HG03457 (cell line): ENCODE data around the gene SEC14L3.

Experiments
- ATAC-seq: cut with Tn5 transposase; IDR thresholded peaks from one replicate; pipeline ENCODE4 v1.9.1; 2021; ENCODE audit warnings: moderate number of reproducible peaks; ENCODE audit not compliant: unreplicated experiment

Gene SEC14L3

DNA sequence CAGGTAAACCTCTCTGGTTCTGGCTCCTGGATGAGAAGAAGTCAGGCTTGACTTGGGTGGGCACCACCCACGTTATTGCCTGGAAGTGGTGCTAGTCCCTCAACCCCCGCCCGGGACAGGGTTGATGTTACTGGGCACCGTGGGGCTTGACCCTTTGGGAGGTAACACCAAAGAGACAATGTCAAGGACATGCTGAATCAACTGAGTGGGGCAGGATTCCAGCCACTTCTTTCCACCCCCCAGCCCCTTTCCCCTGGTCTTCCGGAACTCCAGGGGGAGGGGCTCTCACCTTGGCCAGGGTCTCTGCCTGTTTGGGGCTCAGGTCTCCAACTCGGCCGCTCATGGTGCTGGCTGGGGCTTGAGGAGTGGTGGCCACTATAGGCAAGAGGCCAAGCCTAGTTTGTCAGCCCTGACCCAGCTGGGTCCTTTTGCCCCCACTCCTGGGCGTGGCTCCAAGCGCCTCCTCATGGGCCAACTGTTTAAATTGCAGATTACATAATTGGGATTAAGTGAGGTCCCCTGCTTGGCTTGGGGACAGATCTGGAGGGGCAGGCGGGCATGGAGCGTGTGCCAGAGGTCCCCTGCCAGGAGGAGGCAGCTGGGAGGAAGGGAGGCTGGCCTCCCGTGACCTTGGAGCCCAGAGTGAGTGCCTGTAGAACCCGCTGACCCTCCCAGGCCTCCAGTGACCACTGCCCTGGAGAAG, at the start of gene SEC14L3:
SEC14L3 (minus strand) TSS at position 402 of the 703 bp plus-strand sequence; CDS start at position 343, 59 bp downstream.
- no peak for ATAC-seq

DNA sequence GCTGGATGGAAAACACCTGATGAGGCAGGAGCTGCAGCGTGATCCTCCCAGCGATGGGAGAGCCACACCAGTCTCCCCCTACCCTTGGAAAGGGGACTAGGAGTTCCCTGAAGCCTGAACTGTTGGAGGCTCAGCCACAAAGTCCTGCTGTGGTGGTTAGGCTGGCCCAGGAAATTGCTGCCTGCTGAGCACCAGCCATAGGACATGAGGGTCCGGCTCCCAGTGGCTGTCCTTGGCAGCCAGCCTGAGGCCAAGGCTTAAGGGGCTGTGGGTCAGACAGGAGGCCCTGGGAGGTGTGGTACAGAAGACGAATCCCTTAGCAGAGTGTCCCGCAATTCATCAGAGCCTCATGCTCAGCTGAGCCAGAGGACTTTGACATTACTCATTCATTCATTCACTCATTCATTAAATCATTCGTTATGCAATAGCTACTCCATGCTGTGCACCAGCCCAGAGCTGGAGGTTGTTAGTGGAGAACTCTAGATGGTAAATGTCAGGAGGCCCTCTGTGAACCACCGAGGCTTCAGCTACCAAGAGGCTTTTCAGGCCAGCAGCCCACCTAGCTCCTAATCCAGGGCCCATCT, 48.1 kb upstream of the SEC14L3 start:
- ATAC-seq, result no peak

DNA sequence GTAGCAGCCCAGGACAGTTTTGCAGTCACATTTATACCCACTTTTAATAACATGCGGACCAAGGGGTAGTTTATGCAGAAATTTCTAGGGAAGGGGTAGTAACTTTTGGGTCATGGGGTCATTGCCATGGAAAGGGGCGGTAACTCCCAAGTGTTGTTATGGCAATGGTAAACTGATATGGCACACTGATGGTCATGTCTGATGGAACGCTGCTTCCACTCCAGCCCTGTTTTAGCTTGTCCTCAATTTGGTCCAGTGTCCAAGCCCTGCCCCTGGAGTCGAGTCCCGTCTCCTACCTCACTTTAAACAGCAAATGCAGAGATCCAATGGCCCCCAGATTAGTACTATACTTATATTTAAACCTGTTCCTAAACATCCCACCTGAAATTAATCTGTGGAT, 44.9 kb upstream of the SEC14L3 start:
- no peak for ATAC-seq

DNA sequence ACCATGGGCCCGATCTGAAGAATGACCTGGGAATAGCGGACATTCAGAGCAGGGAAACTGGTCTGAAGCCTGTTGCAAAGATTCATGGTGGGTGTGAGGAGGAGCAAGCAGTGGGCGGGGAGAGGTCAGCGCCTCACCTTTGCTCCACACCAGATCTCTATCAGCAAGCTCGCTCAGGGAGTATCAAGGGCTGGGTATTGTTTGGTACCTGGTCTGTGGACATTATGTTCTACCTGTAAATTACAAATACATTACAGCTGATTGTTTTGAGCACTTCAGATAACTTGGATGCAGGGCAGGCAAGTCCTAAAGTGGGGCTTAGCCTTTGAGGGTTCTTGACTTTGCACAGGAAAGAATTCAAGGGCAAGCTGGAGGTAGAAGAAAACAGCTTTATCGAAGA, 44.5 kb upstream of the SEC14L3 start:
- no peak for ATAC-seq

DNA sequence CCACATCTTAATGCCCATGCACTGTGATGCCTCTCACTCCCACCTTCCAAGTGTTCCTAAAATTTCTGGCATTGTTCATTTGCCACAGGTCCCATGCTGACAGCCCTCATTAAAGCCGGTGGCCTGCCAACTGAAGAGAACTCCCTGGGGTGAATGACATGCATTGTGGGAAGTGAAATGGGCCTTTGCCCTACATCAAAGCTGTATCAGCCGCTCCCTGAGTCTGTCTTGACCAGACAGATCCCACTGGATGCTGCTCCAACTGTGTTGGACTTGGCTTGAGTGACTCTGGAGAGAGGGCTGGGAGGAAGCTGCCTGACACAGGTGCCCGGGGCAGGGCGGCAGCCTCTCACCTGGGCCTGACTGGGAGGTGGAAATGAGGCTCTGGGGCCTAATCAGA, 42.4 kb upstream of the SEC14L3 start:
- no peak for ATAC-seq

DNA sequence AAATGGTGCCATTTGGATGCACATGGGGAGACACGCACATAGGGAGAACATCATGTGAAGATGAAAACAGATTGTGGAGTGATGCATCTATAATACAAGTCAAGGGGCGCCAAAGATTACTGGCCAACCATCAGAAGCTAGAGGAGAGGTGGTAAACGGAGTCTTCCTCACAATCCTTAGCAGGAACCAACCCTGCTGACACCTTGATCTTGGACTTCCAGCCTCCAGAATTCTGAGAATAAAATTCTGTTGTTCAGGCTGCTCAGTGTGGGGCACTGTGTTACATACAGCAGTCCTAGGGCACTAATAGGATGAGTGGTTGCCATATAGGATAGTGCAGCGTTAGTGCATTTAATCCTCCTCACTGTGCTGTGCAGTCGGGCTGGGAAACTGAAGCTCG, 41.6 kb upstream of the SEC14L3 start:
- no peak for ATAC-seq

DNA sequence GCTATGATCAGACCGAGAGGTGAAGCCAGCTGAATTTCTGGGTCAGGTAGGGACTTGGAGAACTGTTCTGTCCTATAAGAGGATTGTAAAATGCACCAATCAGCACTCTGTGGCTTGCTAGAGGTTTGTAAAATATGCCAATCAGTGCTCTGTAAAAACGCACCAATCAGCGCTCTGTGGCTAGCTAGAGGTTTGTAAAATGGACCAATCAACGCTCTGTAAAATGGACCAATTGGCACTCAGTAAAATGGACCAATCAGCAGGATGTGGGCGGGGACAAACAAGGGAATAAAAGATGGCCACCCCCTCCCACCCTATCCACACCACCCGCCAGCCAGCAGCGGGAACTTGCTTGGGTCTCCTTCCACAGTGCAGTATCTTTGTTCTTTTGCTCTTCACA, 40.1 kb upstream of the SEC14L3 start:
- ATAC-seq, result no peak

DNA sequence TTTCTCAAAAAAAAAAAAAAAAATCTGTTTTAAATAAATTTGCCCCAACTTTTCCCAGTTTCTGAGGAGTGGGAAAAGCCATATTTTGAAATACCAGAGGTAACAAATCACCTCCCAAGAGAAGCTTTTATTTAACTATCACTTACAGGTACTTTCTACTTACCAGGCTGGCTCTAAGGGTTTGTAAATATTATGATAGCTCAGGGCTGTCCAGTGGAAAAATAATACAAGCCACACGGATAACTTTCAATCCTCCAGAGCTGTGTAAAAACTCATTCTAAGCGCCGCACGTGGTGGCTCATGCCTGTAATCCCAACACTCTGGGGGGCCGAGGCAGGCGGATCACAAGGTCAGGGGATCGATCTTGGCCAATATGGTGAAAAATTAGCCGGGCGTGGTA, 39.3 kb upstream of the SEC14L3 start:
- ATAC-seq, result no peak

DNA sequence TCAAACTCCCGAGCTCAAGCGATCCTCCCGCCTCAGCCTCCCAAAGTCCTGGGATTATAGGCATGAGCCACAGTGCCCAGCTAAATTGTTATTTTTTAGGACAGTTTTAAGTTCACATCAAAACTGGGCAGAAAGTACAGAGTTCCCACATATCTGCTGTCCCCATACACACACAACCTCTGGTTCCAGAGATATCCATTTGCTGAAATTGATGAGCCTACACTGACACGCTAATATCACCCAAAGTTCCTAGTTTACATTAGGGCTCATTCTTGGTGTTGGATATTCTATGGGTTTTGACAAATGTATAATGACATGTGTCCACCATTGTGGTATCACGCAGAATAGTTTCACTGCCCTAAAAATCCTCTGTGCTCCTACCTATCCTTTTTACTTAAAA, 36.4 kb upstream of the SEC14L3 start:
- no peak for ATAC-seq

DNA sequence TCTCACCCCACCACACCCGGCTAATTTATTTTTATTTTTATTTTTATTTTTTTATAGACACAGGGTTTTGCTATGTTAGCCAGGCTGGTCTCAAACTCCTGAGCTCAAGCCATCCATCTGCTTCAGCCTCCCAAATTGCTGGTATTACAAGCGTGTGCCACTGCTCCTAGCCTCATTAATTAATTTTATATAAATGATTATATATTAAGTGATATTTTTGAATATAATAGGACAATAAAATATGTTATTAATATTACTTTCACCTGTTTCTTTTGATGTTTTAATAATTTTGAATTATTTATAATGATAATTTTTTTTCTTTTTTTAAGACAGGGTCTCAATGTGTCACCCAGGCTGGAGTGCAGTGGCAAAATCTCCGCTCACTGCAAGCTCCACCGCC, 35.9 kb upstream of the SEC14L3 start:
- ATAC-seq, result no peak

DNA sequence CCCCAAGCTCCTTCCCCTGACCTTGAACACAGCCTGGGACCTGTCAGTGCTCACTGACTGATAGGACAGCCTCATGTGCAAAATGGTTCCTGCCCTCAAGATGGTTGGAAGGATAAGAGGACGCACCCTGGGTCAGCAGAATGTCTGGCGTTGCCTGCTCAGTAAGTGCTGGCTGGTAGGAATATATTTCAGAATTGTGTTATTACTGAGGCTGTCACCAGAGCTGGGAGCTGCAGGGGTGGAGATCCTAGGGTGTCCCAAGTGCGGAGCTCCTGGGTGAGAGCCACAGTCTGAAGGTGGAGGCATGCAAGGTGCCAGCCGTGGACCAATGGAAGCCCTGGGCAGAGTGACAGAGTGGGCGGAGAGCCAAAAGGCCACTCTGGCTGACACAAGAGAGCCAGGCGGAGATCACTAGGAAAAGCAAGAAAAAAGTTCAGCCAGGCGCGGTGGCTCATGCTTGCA, 34.7 kb upstream of the SEC14L3 start:
- no peak for ATAC-seq

DNA sequence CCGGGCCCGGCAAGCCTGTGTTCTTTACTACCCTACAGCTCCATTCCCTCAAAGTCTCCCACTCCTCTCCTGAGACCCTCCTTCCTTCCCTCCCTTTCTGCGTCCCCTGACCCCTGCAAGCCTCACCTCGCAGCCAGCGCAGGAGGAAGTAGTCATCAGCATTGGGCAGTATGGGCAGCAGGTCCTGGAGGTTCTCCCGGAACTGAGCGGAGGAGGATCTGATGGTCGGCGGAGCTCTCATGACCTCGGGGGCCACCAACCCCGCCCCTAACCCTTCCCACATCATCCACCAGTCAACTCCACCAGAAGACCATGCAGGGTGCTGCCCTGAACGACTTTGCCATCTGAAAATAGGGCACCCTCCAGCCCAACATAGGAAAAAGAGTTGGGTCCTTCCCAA, 31.7 kb upstream of the SEC14L3 start:
- ATAC-seq, result no peak

DNA sequence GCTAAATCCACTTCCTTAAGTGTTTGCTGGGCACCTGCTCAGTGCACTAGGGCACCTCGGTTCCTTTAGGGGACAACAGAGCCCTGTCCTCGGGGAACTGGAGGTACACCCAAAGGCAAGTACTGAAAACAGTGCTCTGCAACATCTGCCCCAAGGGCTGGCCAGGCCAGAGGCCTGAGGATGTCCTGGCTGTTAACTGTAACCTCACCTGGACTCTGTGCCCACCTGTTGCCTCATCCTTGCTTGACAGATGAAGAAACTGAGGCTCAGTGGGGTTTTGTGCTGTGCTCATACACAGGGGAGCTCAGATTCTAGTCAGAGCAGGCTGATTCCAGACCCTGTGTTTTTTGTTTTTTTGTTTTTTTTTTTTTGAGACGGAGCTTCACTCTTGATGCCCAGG, 31.1 kb upstream of the SEC14L3 start:
- no peak for ATAC-seq

DNA sequence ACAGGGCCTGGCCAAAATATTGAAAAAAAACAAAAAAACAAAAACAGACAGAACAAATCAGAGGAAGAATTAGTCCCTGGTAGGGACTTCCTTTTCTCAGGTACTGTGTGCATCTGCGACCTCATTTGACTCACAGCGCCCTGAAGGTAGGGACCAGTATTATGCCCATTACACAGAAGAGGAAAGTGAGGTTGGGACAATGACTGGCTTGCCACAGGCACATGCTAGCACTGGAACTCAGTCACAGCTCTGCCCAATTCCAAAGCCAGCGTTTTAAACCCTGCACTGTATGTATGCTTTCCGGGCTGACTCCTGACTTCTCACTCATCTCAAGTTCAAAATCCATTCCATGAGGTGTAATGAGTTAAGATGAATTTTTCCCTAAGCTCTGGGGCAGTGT, 30.3 kb upstream of the SEC14L3 start:
- no peak for ATAC-seq

DNA sequence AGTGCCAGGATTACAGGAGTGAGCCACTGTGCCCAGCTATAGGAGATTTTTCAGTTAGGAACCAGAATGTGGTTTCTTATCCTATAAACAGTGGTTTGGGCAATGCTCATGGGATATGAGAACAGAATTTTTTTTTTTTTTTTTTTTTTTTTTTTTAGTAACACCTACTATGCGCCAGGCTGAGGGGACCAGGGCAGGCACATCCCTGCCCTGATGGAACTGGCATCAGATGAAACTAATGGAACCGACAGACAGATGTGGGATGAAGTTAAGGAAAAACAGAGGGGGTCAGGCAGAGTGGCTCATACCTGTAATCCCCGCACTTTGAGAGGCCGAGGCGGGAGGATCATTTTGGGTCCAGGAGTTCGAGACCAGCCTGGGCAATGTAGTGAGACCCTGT, 28.8 kb upstream of the SEC14L3 start:
- ATAC-seq, result no peak

DNA sequence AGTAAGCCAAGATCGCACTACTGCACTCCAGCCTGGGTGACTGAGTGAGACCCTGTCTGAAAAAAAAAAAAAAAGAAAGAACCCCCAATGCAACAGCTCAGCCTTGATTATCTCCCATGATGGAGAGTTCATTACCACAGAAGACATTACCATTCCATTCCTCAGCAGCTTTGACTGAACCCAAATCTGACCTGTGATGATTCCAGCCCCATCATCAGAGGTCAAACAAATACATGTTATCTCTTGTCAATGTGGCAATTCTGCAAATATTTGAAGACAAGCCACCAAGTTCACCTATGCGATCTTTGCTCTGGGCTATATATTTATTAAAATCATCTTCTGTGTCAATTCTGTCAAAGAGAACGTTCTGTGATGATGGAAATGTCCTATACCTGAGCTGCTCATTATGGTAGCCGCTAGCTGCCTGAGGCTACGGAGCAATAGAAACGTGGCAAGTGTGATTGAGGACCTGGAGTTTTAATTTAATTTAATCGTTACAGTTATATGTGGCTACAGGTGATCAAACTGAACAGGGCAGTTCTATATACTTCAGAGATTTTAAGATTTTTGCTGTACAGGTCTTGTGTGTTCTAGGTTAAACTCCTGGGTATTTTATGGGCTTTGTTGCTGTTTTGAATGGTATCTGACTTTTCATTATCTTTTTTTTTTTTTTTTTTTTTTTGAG, 25.8 kb upstream of the SEC14L3 start:
- ATAC-seq, result no peak

DNA sequence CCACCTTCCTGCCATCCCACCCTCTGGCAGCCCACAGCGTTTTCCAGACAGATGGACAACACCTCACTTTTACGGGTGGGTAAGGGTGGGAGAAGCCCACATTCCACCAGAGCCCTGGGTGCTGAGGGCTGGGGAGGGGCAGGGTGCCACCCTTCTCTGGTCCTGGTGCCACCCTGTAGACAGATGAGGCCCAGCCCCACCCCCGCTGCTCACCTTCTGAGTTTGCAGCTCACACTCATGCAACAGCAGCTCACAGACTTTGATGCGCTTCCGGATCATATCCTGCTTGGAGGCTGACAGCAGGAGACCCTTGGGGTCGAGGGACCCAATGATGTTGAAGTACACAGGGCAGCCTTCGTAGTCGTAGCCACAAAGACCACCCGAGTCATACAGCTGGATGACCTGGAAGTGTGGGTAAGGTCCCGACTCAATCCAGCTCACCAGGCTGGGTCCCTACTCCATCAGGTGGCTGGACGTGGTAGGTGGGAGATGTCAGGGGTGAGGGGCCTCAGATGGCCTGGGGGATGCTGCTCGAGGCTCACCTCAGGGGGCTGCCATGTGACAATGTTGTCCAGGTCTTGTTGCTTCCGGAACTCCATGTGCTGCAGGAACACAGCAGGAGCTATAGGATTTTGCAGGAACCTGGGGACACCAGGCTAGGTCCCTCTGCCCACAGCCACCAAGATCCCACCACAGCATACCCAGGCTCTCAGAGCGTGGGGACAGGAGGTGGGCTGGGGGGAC, 23.4 kb upstream of the SEC14L3 start:
- ATAC-seq, result no peak

DNA sequence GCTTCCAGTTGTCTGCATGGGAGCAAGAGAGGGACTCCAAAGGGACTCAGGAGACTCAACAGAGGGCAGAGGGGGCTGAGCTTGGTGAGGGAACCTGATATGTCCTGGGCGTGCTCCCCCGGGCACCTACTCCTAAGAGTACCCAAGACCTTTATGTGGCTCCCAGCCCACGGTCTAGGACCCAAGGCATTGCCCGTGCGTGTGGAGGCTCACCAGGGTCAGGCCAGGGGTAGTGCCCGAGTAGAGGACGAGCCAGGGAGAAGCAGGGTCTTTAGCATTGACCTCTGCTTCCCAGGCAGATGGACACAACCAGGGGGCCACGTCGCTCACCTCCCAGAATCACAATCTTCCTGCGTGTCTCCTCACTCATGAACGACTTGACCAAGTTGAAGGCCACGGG, 20.3 kb upstream of the SEC14L3 start:
- no peak for ATAC-seq

DNA sequence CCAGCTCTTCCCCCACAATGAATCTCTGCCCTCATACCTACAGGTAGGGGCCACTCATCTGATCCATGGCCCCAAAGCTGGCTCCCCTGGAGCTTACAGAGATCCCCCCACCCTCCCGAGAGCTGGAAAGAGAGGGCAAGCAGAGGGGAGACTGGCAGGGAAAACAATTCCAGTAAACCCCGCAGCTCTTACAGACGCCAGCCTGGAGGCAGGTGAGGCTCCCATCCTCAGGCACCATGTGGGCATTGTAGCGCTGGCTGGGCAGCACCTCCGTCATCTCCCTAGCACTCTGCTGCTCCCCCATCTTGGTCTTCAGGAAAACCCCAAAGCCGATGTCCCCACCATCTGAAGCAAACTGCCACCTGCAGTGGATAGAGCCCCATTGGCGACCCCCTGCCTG, 19.6 kb upstream of the SEC14L3 start:
- ATAC-seq, result no peak

DNA sequence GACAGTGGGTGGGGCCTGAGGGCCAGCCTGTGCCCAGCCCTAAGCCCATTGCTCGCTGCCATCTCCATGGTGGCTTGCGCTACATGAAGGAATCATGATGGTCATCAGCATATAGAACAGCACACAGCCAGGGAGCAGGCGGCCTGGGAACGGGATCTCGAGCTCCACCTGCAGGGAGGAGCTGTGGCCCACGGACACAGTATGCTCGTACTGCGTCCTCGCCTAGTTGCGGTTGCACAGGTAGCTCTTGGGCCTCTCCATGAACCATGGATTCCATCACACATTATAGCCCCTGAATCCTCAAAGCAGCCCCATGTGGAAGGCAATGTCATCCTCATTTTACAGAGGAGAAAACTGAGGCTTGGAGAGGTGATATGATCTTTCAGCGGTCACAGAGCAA, 18.6 kb upstream of the SEC14L3 start:
- no peak for ATAC-seq

DNA sequence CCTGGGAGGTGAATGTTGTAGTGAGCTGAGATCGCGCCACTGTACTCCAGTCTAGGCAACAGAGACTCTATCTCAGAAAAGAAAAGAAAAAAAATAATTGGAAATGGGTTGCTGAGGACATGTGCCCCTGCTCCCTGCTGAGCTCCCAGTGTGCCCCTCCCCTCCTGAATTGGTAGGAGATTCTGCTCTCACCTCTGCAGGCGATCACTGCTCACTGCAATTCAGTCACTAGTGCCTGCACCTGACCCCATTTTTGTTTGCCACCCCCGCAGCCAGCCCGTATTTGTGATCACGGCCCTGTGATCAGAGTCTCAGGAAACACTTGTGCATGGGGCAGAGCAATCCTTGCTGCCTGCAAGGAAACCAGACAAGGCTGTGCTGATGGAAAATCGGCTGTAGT, 16.3 kb upstream of the SEC14L3 start:
- ATAC-seq, result no peak

DNA sequence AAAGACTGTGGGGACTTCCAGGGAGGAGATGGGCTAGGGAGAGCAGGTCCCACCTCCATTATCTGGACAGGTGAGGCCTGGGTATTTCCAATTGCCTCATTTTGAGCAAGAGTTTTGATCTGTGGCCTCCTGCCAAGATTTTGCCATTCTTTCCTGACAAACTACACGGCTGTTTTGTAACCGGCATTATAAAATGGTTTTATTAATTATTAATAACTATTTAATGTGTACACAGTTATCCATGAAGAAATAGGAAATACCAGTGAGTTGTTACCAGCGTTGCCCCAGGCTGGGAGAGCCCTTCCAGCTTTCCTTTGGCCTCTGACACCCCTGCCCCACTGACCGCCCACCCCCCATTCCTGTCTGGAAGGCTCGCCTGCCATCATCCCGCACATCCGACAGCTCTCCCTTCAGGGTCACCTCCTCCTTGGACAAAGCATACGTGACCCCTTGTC, 14.9 kb upstream of the SEC14L3 start:
- ATAC-seq, result no peak
